COR-L47 (cell line): ENCODE data around the gene MOGAT1.
"Not testable (repeated sequence)": the region's sequence is repeated elsewhere in the genome, so short reads cannot be mapped to it uniquely, and the experiment has no call there.

Source experiments
- DNase-seq: peaks from one replicate; lab custom pipeline; 2025; lab: John Stamatoyannopoulos, UW

Gene MOGAT1

GRCh38 chr2:222670191-222671038 lies 1.0 kb upstream of the MOGAT1 start:
- DNase-seq, result no peak

GRCh38 chr2:222672068-222672401 lies 577 bp downstream of the MOGAT1 start:
- no peak for DNase-seq

- no peak for DNase-seq
Measured at GRCh38 chr2:222673273-222673672, 1.8 kb downstream of the MOGAT1 start.

DNA sequence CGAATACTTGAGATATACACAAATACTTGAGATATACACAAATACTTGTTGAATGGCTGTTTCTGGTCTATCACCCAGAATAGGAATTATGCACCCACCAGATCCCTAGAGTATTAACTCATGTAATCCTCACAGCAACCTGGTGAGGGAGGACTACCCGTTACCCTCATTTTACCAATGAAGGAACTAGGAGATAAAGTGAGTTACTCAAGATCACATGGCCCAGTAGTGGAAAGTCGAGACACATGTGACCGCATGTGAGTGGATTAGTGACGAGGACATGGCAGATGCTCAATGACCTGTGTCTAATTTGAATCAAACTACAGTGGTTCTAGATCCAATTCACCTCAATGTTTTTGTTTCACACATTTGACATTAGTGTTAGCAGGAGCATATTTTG lies 2.4 kb downstream of the MOGAT1 start:
- no peak for DNase-seq

DNA sequence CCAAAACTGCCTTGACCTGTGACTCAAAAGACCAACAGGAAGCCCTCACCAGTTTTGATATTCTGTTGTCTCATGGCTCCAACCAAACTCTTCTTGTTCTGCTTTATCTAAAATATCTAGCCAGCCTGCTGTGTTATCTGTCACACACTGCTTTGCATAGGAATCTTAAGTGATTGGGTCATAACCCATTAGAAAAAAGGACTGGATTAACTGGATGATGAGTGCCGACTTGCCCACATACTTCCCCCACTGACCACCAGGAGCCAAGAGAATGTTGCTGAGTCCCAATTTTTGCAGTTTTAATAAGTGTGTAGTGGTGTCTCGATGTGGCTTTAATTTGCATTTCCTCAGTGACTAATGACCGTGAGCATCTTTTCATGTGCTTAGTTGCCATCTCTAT lies 6.5 kb downstream of the MOGAT1 start:
- no peak for DNase-seq

DNA sequence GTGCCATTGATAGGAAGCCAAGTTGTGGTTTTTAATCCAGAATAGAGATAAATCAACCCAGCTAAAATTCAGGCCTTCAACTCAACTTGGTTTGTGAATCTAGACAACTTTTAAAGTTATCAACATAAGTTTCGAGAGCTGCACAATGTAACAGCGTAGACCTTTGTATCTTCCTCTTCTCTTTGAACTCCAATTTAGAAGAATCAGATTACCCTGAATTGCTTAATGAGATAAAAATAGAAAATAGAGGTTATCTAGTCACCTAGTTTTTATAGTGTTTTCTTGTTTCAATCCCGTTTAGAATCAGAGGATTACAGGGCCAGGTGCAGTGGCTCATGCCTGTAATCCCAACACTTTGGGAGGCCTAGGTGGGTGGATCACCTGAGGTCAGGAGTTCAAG lies 12.3 kb downstream of the MOGAT1 start:
- DNase-seq, result no peak

GRCh38 chr2:222686086-222686750 lies 14.8 kb downstream of the MOGAT1 start:
- DNase-seq, result no peak

DNA sequence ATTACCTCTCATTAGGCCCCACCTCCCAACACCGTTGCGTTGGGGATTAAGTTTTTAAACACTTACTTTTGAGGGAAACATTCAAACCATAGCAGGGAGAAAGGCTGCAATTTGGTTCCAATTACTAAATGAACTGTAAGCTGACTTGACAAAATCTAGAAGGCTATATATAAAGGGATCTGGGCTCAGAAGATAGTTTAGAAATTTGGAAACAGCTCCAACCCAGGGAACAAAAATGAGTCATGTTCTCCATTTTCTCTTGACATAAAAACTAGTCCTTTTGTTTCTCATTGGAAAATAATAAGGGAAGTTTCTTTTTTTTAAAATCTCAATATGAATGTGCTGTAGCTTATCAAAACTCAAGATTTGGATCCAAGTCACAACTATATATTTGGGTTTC lies 17.5 kb downstream of the MOGAT1 start:
- no peak for DNase-seq

DNA sequence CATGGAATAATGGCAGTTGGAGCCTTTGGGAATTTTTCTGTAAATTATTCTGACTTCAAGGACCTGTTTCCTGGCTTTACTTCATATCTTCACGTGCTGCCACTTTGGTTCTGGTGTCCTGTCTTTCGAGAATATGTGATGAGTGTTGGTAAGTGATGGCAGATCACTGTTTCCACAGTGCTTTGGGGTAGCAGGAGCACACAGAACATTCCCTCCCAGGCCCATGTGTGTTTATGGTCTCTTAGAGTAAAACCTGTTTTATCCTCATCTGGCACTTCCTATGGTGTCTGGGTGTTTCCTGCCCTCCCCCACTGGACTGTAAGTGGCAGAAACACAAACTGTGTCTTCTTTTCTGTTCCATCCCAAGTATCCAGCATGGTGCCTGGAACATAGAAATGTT lies 17.9 kb downstream of the MOGAT1 start:
- no peak for DNase-seq

GRCh38 chr2:222690564-222691200 lies 19.2 kb downstream of the MOGAT1 start:
- peak; percentile 82 for DNase-seq

- not testable (repeated sequence) for DNase-seq
Measured at GRCh38 chr2:222693413-222693812, 22.0 kb downstream of the MOGAT1 start.

DNA sequence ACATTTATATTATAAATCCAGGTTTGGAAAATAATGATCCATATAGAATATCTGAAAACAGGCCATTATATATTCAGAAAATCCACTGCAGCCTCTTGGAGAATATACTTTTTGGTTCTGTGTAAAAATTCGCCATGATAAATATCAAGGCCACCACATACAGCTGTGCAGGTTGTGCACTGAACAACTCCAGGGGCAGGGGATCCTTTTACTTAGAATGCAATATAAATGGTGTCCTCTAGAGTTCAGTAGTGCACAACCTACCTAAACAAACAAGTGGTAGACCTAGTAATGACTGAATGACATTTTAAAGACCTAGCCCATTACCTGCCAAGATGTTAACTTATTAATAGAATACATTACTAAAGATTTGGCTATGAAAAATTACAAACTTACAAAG lies 22.4 kb downstream of the MOGAT1 start:
- no peak for DNase-seq

DNA sequence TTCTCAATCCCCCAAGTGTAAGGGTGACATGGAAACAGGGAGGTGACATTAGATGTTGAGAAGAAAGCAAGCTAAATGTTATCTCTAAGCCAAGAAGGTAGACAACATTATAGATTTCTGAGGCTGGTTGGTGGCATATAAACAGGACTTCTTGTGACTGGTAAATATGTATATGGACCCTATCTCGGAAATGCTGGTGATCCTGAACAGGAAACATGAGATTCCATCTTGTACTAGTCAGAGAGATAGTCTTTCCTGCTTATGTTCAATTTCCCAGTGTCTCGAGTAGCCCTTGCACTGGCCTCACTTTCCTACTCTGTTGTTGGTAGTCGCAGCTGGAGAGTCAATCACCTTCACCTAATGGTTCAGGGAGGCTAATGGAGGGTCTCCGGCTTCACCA lies 26.8 kb downstream of the MOGAT1 start:
- no peak for DNase-seq

GRCh38 chr2:222701233-222701632 lies 29.8 kb downstream of the MOGAT1 start:
- DNase-seq, result no peak

DNA sequence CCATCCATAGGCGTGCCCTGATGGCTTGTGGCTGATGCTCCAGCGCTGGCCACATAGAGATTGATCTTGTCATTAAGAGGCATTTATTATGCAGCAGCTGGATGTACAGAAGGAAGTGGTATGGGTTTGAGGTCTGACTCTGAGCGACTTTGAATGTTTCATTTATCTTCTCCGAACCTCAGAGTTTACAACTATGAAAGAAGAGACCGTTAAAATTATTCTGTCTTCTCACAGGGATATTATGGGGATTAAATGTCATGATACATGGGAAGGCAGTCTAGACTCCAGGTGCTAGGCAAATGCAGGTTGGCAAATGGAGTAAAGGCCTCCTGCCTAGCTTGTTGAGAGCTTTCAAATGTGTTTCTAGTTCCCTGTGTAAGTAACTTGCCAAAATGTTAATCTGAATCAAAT lies 30.3 kb downstream of the MOGAT1 start:
- no peak for DNase-seq

DNA sequence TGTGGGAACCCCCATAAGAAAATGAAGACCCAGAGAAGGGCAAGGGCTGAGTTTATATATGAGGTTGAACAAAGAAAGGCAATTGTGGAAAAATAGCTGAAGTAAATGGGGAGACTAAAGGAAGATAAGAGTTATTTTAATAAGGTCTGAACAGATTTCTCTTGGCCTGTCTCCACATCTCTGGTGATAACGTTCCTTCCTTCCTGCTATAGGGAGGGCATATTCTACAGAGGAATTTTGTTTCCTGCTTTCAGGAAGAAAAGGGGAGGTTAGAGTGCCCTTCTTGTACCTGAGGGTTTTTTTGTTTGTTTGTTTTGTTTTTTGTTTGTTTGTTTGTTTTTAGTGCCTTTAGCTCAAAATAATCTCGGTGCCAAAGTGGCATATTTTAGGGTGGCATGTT lies 31.6 kb downstream of the MOGAT1 start:
- no peak for DNase-seq

- DNase-seq, result no peak
Measured at GRCh38 chr2:222703886-222704285, 32.4 kb downstream of the MOGAT1 start.

GRCh38 chr2:222706616-222707015 lies 35.2 kb downstream of the MOGAT1 start:
- DNase-seq, result no peak

DNA sequence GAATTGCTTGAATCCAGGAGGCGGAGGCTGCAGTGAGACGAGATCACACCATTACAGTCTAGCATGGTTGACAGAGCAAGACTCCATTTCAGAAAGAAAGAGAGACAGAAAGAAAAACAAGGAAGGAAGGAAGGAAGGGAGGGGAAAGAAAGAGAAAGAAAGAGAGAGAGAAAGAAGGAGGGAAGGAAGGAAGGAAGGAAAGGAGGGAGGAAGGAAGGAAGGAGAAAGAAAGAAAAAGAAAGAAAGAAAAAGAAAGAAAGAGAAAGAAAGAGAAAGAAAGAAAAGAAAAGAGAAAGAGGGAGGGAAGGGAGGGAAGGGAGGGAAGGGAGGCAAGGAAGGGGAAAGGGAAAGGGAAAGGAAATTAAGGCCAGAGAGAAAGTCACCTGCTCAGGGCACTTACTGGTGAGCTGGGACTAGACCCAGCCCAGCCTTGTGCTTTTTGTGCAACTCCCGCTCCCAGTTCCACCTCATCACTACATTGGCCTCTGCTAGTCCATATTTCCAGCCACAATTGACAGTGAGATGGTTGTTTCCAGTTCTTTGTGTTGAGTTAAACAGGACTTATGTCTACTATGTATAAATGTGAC lies 35.7 kb downstream of the MOGAT1 start:
- DNase-seq, result no peak

DNA sequence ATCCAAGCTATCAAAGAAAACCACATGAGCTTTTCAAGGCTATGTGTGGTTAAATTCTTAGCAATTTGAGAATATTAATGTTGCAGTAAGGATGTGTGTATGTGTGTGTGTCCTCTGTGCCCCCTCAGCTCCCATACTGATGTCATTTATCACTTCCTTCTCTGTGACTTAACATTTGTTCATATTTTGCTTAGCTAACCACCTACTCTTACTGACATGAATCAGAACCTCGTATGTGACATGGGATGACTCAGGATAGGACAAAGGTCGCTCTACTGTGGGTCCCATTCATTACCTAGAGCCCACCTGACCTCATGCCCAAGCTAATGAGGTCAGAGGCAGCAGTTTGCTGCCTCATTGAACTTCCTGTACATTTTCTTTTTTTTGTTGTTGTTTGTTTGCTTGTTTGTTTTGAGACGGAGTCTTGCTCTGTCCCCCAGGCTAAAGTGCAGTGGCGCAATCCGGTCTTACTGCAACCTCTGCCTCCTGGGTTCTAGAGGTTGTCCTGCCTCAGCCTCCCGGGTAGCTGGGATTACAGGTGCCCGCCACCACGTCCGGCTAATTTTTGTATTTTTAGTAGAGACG lies 36.3 kb downstream of the MOGAT1 start:
- no peak for DNase-seq

DNA sequence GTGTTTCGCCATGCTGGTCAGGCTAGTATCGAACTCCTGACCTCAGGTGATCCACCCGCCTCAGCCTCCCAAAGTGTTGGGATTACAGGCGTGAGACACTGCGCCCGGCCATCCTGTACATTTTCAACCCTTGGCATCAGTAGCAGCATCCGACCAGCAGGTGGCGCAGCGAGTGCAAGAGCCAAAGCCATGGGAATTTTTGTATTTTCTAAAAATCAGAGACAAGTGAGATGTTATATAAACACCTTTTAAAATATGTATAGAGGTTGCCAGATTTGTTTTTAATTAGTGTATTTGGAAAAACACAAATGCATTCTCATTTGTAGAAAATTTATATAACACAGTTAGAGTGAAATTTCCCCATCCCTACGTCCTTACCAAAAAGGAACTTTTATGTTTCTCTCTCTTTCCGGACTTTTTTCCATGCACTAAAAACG lies 36.8 kb downstream of the MOGAT1 start:
- DNase-seq, result peak; percentile 59

- DNase-seq, result no peak
Measured at GRCh38 chr2:222709191-222709891, 37.9 kb downstream of the MOGAT1 start.
